Measurements from ENCODE around the gene ZNF763.

DNA sequence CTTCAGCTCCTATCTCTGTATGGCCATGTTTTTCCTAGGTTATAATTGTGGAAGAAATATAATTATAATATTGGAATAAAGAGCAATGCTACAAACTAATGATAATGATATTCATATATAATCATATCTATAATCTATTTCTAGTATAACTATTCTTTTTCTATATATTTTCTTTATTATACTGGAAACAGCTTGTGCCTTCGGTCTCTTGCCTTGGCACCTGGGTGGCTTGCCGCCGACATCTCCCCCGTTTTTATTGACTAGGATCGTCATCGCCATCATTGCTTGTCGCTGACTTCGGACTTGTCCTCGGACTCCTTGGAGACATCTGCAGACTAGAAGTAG, 24.2 kb downstream of the ZNF763 start:
- TF ChIP-seq, protein P1, sequence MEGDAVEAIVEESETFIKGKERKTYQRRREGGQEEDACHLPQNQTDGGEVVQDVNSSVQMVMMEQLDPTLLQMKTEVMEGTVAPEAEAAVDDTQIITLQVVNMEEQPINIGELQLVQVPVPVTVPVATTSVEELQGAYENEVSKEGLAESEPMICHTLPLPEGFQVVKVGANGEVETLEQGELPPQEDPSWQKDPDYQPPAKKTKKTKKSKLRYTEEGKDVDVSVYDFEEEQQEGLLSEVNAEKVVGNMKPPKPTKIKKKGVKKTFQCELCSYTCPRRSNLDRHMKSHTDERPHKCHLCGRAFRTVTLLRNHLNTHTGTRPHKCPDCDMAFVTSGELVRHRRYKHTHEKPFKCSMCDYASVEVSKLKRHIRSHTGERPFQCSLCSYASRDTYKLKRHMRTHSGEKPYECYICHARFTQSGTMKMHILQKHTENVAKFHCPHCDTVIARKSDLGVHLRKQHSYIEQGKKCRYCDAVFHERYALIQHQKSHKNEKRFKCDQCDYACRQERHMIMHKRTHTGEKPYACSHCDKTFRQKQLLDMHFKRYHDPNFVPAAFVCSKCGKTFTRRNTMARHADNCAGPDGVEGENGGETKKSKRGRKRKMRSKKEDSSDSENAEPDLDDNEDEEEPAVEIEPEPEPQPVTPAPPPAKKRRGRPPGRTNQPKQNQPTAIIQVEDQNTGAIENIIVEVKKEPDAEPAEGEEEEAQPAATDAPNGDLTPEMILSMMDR (conservative IDR thresholded peaks at IDR 0.05 in 1 of 2, IDR thresholded peaks at IDR 0.05 in 1 of 2; ENCODE audit: extremely low read depth in 1 of 2, insufficient read depth in 1 of 2, low read depth in 1 of 2, low read length in 2 of 2), result no peak
- TF ChIP-seq EZH2 (IDR thresholded peaks at IDR 0.05; ENCODE audit: borderline replicate concordance, low read length), result no peak
